C4-2B (cell line): ENCODE measurements around the gene KDM7A.

Experiments used
- CTCF ChIP-seq: fragments of 450-650 bp; conservative IDR thresholded peaks from 2 replicates; pipeline ENCODE4 v1.5.1; 2017; ENCODE audit warnings: mild to moderate bottlenecking
- ZFX ChIP-seq: fragments of 450-650 bp; IDR thresholded peaks from 2 replicates; pipeline ENCODE4 v1.6.1; 2017

GRCh38 chr7:140078392-140078791 lies 98.4 kb downstream of the KDM7A start:
- TF ChIP-seq CTCF = no peak
- no peak for TF ChIP-seq ZFX
